A549 (cell line): ENCODE measurements around the gene CYP26A1. TPM values are rescaled to one million over a fixed set of nuclear protein-coding genes. Genes with fewer than 3 reads are reported as not detected.

Source experiments
- ATAC-seq, 2 experiments: fragments of 200-7000 bp in 1 of 2; fragments of >200 bp in 1 of 2; cut with Nextera tagmentation in 1 of 2; cut with Tn5 transposase in 1 of 2; 3 replicates each; pipeline versions ENCODE4 v1.8.0 to v1.9.1; 2018 to 2020; ENCODE audit warnings: mild to moderate bottlenecking in 1 of 2, moderate library complexity in 1 of 2
- CTCF ChIA-PET: fragments of 300-600 bp; sonication (Branson Sonifier 250); formaldehyde crosslinking; extraction: SDS; loops from one replicate; lab custom pipeline; 2021; ENCODE audit warnings: antibody characterized with exemption, inconsistent platforms; lab: Yijun Ruan, JAX
- POLR2A ChIA-PET: fragments of 350-600 bp; formaldehyde crosslinking; extraction: SDS; loops from one replicate; lab custom pipeline; 2021; ENCODE audit warnings: antibody characterized with exemption, inconsistent platforms; lab: Yijun Ruan, JAX
- DNase-seq, 2 experiments: peaks; one replicate each; pipeline versions ENCODE4 v3.0.0 to v3.0.0-alpha.2; 2011 to 2016; ENCODE audit warnings: low read depth in 1 of 2, low spot score in 1 of 2
- FAIRE-seq: peaks from 2 replicates; lab custom pipeline; 2011; peaks lifted over from hg19 to GRCh38; lab: Jason Lieb, UNC
- H3K27ac ChIP-seq, 2 experiments: fragments of >200 bp; sonication (Bioruptor Twin); formaldehyde crosslinking; 3 replicates each; pipeline ENCODE4 v1.5.1; 2016 to 2017
- H3K4me1 ChIP-seq: fragments of >200 bp; sonication (Bioruptor Twin); formaldehyde crosslinking; 3 replicates; pipeline ENCODE4 v1.6.1; 2016
- H3K4me2 ChIP-seq: fragments of >200 bp; sonication (Bioruptor Twin); formaldehyde crosslinking; 3 replicates; pipeline ENCODE4 v1.6.1; 2016
- H3K4me3 ChIP-seq: fragments of >200 bp; sonication (Bioruptor Twin); formaldehyde crosslinking; 3 replicates; pipeline ENCODE4 v1.5.1; 2016
- H3K9me3 ChIP-seq: fragments of >200 bp; sonication (Bioruptor Twin); formaldehyde crosslinking; 3 replicates; pipeline ENCODE4 v1.6.1; 2016
- ATOH8 ChIP-seq: fragments of 250-450 bp; sonication (Bioruptor Pico); IDR thresholded peaks from 2 replicates; pipeline ENCODE4 v1.5.0; 2020; ENCODE audit warnings: low read depth, mild to moderate bottlenecking, moderate library complexity
- CBX8 ChIP-seq: fragments of 200-600 bp; sonication (generic); IDR thresholded peaks from 2 replicates; pipeline ENCODE4 v1.6.1; 2016
- CTCF ChIP-seq: fragments of >200 bp; sonication (Bioruptor Twin); formaldehyde crosslinking; IDR thresholded peaks from 3 replicates; pipeline ENCODE4 v1.5.1; 2016
- EHF ChIP-seq: fragments of 250-450 bp; sonication (Bioruptor Pico); IDR thresholded peaks from 2 replicates; pipeline ENCODE4 v1.5.0; 2020; ENCODE audit warnings: mild to moderate bottlenecking
- EP300 ChIP-seq, 2 experiments: fragments of >200 bp; sonication (Bioruptor Twin); formaldehyde crosslinking; IDR thresholded peaks; 2 replicates in 1 of 2; 3 replicates in 1 of 2; pipeline ENCODE4 v1.6.1; 2016 to 2017
- ESRRA ChIP-seq: fragments of 150-350 bp; IDR thresholded peaks from 2 replicates; pipeline ENCODE4 v1.6.1; 2014; ENCODE audit warnings: mild to moderate bottlenecking, low read length, borderline replicate concordance
- FOXS1 ChIP-seq: fragments of 250-450 bp; sonication (Bioruptor Pico); IDR thresholded peaks from 2 replicates; pipeline ENCODE4 v1.5.0; 2020; ENCODE audit warnings: mild to moderate bottlenecking, moderate library complexity
- HMGXB4 ChIP-seq: fragments of 250-450 bp; sonication (Bioruptor Pico); IDR thresholded peaks from 2 replicates; pipeline ENCODE4 v1.5.0; 2021; ENCODE audit warnings: mild to moderate bottlenecking, moderate library complexity, borderline replicate concordance
- HOXA7 ChIP-seq: fragments of 250-450 bp; sonication (Bioruptor Pico); IDR thresholded peaks from 2 replicates; pipeline ENCODE4 v1.5.0; 2020; ENCODE audit warnings: mild to moderate bottlenecking, moderate library complexity
- HOXB13 ChIP-seq: fragments of 250-450 bp; sonication (Bioruptor Pico); IDR thresholded peaks from 2 replicates; pipeline ENCODE4 v1.5.0; 2020; ENCODE audit warnings: low read depth, mild to moderate bottlenecking, moderate library complexity
- HOXB5 ChIP-seq: fragments of 250-450 bp; sonication (Bioruptor Pico); IDR thresholded peaks from 2 replicates; pipeline ENCODE4 v1.5.0; 2020; ENCODE audit warnings: mild to moderate bottlenecking, moderate library complexity
- JUNB ChIP-seq: fragments of >200 bp; sonication (Bioruptor Twin); formaldehyde crosslinking; IDR thresholded peaks from 2 replicates; pipeline ENCODE4 v1.6.1; 2016
- KDM5A ChIP-seq: fragments of 200-600 bp; sonication (generic); IDR thresholded peaks from 2 replicates; pipeline ENCODE4 v1.6.1; 2016; ENCODE audit warnings: antibody characterized with exemption, mild to moderate bottlenecking
- MAFK ChIP-seq: fragments of 450-650 bp; IDR thresholded peaks from 2 replicates; pipeline ENCODE4 v1.6.1; 2014; ENCODE audit not compliant: partially characterized antibody
- NFE2L2 ChIP-seq: fragments of 150-350 bp; conservative IDR thresholded peaks from 2 replicates; pipeline ENCODE4 v1.6.1; 2014; ENCODE audit warnings: low read length
- NPAS2 ChIP-seq: fragments of 250-450 bp; sonication (Bioruptor Pico); IDR thresholded peaks from 2 replicates; pipeline ENCODE4 v1.8.0; 2022; ENCODE audit warnings: mild to moderate bottlenecking, moderate library complexity, borderline replicate concordance
- PBX3 ChIP-seq: IDR thresholded peaks from 2 replicates; pipeline ENCODE4 v1.6.1; 2012
- PHF8 ChIP-seq: fragments of 200-600 bp; sonication (generic); IDR thresholded peaks from 2 replicates; pipeline ENCODE4 v1.6.1; 2016; ENCODE audit warnings: low read depth, mild to moderate bottlenecking, antibody characterized with exemption, moderate library complexity, borderline replicate concordance
- RAD21 ChIP-seq, 2 experiments: fragments of >200 bp in 1 of 2; sonication (Bioruptor Twin) in 1 of 2; formaldehyde crosslinking in 1 of 2; IDR thresholded peaks in 1 of 2; conservative IDR thresholded peaks in 1 of 2; 2 replicates in 1 of 2; 3 replicates in 1 of 2; pipeline ENCODE4 v1.6.1; 2012 to 2018; ENCODE audit warnings: inconsistent platforms in 1 of 2
- RARB ChIP-seq: fragments of 250-450 bp; sonication (Bioruptor Pico); IDR thresholded peaks from 2 replicates; pipeline ENCODE4 v1.8.0; 2021; ENCODE audit warnings: mild to moderate bottlenecking, moderate library complexity
- RFX5 ChIP-seq: fragments of 450-650 bp; IDR thresholded peaks from 2 replicates; pipeline ENCODE4 v1.7.1; 2014; ENCODE audit warnings: antibody characterized with exemption, mild to moderate bottlenecking, moderate library complexity
- SMC3 ChIP-seq: fragments of >200 bp; sonication (Bioruptor Twin); formaldehyde crosslinking; IDR thresholded peaks from 3 replicates; pipeline ENCODE4 v1.6.1; 2018; ENCODE audit warnings: inconsistent platforms
- SREBF2 ChIP-seq: fragments of 450-650 bp; IDR thresholded peaks from 2 replicates; pipeline ENCODE4 v1.6.1; 2014; ENCODE audit warnings: mild to moderate bottlenecking, moderate library complexity
- ZNF302 ChIP-seq: fragments of 250-450 bp; sonication (Bioruptor Pico); IDR thresholded peaks from 2 replicates; pipeline ENCODE4 v1.9.0; 2021; ENCODE audit warnings: inconsistent platforms, mild to moderate bottlenecking, moderate library complexity
- WGBS: methylation state at CpG from one replicate; pipeline ENCODE4 v1.1.6; 2017; ENCODE audit errors: missing lambda C conversion rate; 5-methylcytosine and 5-hydroxymethylcytosine counted together
- polyA plus RNA-seq, 4 experiments: library from polyadenylated mRNA; depleted of rRNA in 3 of 4; stranded (reverse); fragments of >200 nt; fragmentation: RNase III in 1 of 4; extraction: RNeasy Plus Mini Kit Qiagen cat#74134 plus additional on column Dnase treatment in 1 of 4; gene quantifications; 2 replicates in 3 of 4; 3 replicates in 1 of 4; pipeline ENCODE4 v1.2.3, GENCODE V29; 2011 to 2017

Gene CYP26A1
- polyA plus RNA-seq, 2 of the 4 experiments (the other 2 are of a cell fraction) = 1.3 to 7.2 TPM

GRCh38 chr10:93034426-93034825, 39.3 kb upstream of the CYP26A1 start:
- TF ChIP-seq CBX8 (no peak), RFX5 (no peak), HOXB13 (CRISPR knock-in tag) (no peak)
- TF ChIP-seq, all 56 proteins: peak for 0
- no peak for DNase-seq
- ATAC-seq = no peak
- POLR2A ChIA-PET = no interaction called here
- Histone ChIP-seq H3K4me2 (no peak overlapping the region), H3K27ac (no peak overlapping the region), H3K4me1 (peaks cover 49% of the 10 kb centered on the region), H3K4me3 (no peak overlapping the region), H3K9me3 (no peaks in the 10 kb centered on the region)
- WGBS = 84% methylated on average over 1 of the region's 1 CpG
- CTCF ChIA-PET = interaction anchor here (1.1 to 2.8 kb wide), 5 partner anchors 9 to 149 kb away, joined by 3 to 9 read pairs (median 3); no protein-coding TSS in a partner anchor
- FAIRE-seq = no peak

GRCh38 chr10:93039110-93039509, 34.6 kb upstream of the CYP26A1 start:
- CTCF ChIA-PET = interaction anchor here (1.0 to 2.9 kb wide), 10 partner anchors 12 to 320 kb away, joined by 3 to 8 read pairs (median 4); partner anchors contain the start of gene CYP26A1
- DNase-seq = no peak
- no peak for ATAC-seq
- POLR2A ChIA-PET = no interaction called here
- peaks cover 12% of the 10 kb centered on the region; the same call in 2 of the 3 replicates for H3K4me1 ChIP-seq
- no peak overlapping the region for H3K4me2 ChIP-seq
- no peak for FAIRE-seq
- H3K27ac ChIP-seq = no peak overlapping the region
- TF ChIP-seq HOXA7 (CRISPR knock-in tag) (no peak), RFX5 (no peak), PHF8 (no peak), ESRRA (no peak), RAD21 (conservative IDR thresholded peaks at IDR 0.05 in 1 of 2, IDR thresholded peaks at IDR 0.05 in 1 of 2) (no peak)
- 97% methylated on average over 1 of the region's 1 CpG for WGBS
- H3K9me3 ChIP-seq = no peaks in the 10 kb centered on the region
- no peak overlapping the region for H3K4me3 ChIP-seq

- H3K4me3 ChIP-seq = no peak overlapping the region
- no peak overlapping the region for H3K4me2 ChIP-seq
- DNase-seq = peak in 1 of 2 experiments; percentile 46
- peak; percentile 62 to 76 for TF ChIP-seq RAD21 (conservative IDR thresholded peaks at IDR 0.05 in 1 of 2, IDR thresholded peaks at IDR 0.05 in 1 of 2)
- TF ChIP-seq SMC3 = peak; percentile 56
- TF ChIP-seq CTCF = peak; percentile 51
- TF ChIP-seq JUNB = no peak
- peak; percentile 81 to 84; a peak in 5 of 6 replicates for ATAC-seq
- peaks cover 6% of the 10 kb centered on the region; the same call in 2 of the 3 replicates for H3K4me1 ChIP-seq
- no peak for FAIRE-seq
- WGBS = 39% methylated on average over 3 of the region's 3 CpGs
- H3K27ac ChIP-seq = no peak overlapping the region
- POLR2A ChIA-PET = no interaction called here
- CTCF ChIA-PET = interaction anchor here (0.8 to 2.9 kb wide), 11 partner anchors 12 to 155 kb away, joined by 3 to 10 read pairs (median 4); partner anchors contain the start of gene CYP26A1
- H3K9me3 ChIP-seq = no peaks in the 10 kb centered on the region
Measured at GRCh38 chr10:93039721-93040120, 34.0 kb upstream of the CYP26A1 start.

- H3K27ac ChIP-seq = no peak overlapping the region
- ChIA-PET CTCF (interaction anchor here (1.0 to 1.5 kb wide), 4 partner anchors 9 to 163 kb away, joined by 3 to 4 read pairs (median 4); no protein-coding TSS in a partner anchor), POLR2A (no interaction called here)
- WGBS = 94% methylated on average over 3 of the region's 3 CpGs
- DNase-seq = no peak
- TF ChIP-seq PBX3 (no peak), MAFK (no peak), KDM5A (no peak), ATOH8 (CRISPR knock-in tag) (no peak), HOXB13 (CRISPR knock-in tag) (no peak), ZNF302 (CRISPR knock-in tag) (no peak), EHF (CRISPR knock-in tag) (no peak), HMGXB4 (no peak), JUNB (no peak), HOXB5 (CRISPR knock-in tag) (no peak), NPAS2 (CRISPR knock-in tag) (no peak), FOXS1 (CRISPR knock-in tag) (no peak), EP300 (IDR thresholded peaks at IDR 0.05) (no peak), RARB (CRISPR knock-in tag) (no peak), SREBF2 (no peak), NFE2L2 (no peak), CBX8 (no peak), ESRRA (no peak)
- ATAC-seq = no peak
- H3K4me3 ChIP-seq = no peak overlapping the region
- H3K9me3 ChIP-seq = no peaks in the 10 kb centered on the region
- no peaks in the 10 kb centered on the region for H3K4me1 ChIP-seq
- FAIRE-seq = no peak
- H3K4me2 ChIP-seq = no peak overlapping the region
Measured at GRCh38 chr10:93054486-93054885, 19.2 kb upstream of the CYP26A1 start.
